BE2C (cell line): Measurements from ENCODE around the gene CMC4.

ENCODE experiments used
- DNase-seq: peaks from one replicate; pipeline ENCODE4 v3.0.0-alpha.2; 2020
- H3K27me3 ChIP-seq: fragments of 250-450 bp; sonication (Bioruptor Pico); 2 replicates; pipeline ENCODE4 v1.5.1; 2020; ENCODE audit warnings: mild to moderate bottlenecking
- H3K36me3 ChIP-seq: fragments of 250-450 bp; sonication (Bioruptor Pico); 2 replicates; pipeline ENCODE4 v1.5.1; 2020; ENCODE audit warnings: mild to moderate bottlenecking
- H3K4me1 ChIP-seq: fragments of 250-450 bp; sonication (Bioruptor Pico); 2 replicates; pipeline ENCODE4 v1.5.1; 2020
- H3K4me3 ChIP-seq: 2 replicates; pipeline ENCODE4 v1.5.1; 2011; ENCODE audit warnings: low read depth, low read length
- H3K9me3 ChIP-seq: fragments of 250-450 bp; sonication (Bioruptor Pico); 2 replicates; pipeline ENCODE4 v1.5.1; 2020
- TF ChIP-seq, protein P1 (sequence below): IDR thresholded peaks from 2 replicates; pipeline ENCODE4 v1.5.1; 2012; ENCODE audit warnings: mild to moderate bottlenecking, low read depth, low read length

Gene CMC4

DNA sequence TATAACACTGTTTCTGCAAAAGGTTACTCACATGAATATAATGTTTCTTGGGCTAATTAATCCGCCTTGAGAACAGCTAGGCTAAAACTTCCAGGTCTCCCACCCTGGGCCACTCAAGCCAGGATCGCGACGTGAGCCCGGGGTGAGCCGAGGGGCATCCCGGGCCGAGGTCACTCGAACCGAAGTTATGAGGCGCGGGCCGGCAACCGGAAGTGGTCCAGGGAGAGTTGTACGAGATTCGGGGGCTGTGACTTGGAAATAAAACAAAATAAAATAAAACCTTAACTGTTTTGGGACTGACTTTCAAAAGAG is 317 bp downstream of the CMC4 start:
- Histone ChIP-seq H3K36me3 (no peaks in the 10 kb centered on the region), H3K4me1 (no peaks in the 10 kb centered on the region), H3K9me3 (no peaks in the 10 kb centered on the region), H3K27me3 (no peaks in the 10 kb centered on the region), H3K4me3 (peak overlapping the region; percentile 76)
- TF ChIP-seq, protein P1, sequence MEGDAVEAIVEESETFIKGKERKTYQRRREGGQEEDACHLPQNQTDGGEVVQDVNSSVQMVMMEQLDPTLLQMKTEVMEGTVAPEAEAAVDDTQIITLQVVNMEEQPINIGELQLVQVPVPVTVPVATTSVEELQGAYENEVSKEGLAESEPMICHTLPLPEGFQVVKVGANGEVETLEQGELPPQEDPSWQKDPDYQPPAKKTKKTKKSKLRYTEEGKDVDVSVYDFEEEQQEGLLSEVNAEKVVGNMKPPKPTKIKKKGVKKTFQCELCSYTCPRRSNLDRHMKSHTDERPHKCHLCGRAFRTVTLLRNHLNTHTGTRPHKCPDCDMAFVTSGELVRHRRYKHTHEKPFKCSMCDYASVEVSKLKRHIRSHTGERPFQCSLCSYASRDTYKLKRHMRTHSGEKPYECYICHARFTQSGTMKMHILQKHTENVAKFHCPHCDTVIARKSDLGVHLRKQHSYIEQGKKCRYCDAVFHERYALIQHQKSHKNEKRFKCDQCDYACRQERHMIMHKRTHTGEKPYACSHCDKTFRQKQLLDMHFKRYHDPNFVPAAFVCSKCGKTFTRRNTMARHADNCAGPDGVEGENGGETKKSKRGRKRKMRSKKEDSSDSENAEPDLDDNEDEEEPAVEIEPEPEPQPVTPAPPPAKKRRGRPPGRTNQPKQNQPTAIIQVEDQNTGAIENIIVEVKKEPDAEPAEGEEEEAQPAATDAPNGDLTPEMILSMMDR = no peak
- no peak for DNase-seq

DNA sequence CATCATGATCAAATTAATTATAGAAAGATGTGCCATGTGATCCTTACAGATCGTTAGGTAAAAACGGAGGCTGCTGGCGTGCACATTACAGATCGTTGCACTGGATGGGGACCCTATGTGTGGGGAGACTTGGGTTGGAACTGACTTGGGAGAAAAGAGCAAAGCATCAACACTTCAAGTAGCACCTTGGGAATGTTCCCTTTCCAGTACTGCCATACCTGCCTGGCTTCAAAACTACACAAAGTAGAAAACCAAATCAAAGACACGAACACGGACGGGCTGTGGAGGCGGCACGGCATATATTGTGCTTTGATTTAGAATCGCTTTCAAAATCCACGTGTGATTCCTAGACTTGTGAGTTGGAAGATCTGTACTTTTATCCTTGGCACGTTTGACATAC is 898 bp downstream of the CMC4 start:
- peak overlapping the region; percentile 76 for H3K4me3 ChIP-seq
- no peak for DNase-seq
- TF ChIP-seq, protein P1 = no peak
- no peaks in the 10 kb centered on the region for H3K4me1 ChIP-seq
- H3K27me3 ChIP-seq = no peaks in the 10 kb centered on the region
- no peaks in the 10 kb centered on the region for H3K36me3 ChIP-seq
- H3K9me3 ChIP-seq = no peaks in the 10 kb centered on the region

DNA sequence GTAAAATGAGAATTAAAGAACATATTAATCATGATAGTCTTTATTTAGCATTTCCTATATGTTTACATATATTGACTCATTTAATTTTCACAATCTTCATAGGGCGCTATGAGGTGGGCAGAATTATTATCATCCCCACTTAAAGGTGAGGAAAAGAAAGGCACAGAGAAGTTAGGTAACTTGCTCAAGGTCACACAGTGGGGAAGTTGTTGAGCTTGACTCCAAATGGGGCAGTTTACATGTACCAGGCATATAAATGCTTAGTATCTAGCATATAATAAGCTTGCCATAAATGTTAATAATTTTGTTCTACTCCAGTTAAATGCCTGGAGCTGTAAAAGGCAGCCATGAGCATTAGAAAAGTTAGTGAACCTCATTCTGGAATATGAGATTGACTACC is 1.5 kb downstream of the CMC4 start:
- H3K4me1 ChIP-seq = no peaks in the 10 kb centered on the region
- H3K9me3 ChIP-seq = no peaks in the 10 kb centered on the region
- H3K4me3 ChIP-seq = peak overlapping the region; percentile 76; the same call in 1 of the 2 replicates
- no peak for DNase-seq
- no peaks in the 10 kb centered on the region for H3K36me3 ChIP-seq
- no peaks in the 10 kb centered on the region for H3K27me3 ChIP-seq
- TF ChIP-seq, protein P1 = no peak

DNA sequence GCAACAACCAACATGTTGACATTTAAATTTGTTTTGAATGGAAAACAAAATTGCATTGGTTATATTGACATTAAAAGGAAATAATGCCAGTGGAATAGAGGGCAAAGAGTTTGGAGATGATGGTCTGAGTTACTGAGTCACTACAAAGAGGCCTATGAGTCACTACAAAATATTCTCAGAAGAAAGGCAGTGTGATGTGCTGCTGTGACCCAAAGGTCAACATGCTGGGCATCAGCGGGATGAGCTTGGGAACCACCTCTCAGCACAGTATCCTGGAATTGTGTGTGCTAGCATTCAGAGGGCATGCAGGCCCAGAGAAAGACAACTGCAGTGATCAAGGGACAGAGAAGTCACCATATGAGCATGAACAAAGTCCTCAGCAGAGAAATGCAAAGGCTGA is 2.8 kb downstream of the CMC4 start:
- TF ChIP-seq, protein P1 = no peak
- Histone ChIP-seq H3K9me3 (no peaks in the 10 kb centered on the region), H3K27me3 (no peaks in the 10 kb centered on the region), H3K4me3 (no peak overlapping the region), H3K4me1 (no peaks in the 10 kb centered on the region), H3K36me3 (no peaks in the 10 kb centered on the region)
- no peak for DNase-seq

DNA sequence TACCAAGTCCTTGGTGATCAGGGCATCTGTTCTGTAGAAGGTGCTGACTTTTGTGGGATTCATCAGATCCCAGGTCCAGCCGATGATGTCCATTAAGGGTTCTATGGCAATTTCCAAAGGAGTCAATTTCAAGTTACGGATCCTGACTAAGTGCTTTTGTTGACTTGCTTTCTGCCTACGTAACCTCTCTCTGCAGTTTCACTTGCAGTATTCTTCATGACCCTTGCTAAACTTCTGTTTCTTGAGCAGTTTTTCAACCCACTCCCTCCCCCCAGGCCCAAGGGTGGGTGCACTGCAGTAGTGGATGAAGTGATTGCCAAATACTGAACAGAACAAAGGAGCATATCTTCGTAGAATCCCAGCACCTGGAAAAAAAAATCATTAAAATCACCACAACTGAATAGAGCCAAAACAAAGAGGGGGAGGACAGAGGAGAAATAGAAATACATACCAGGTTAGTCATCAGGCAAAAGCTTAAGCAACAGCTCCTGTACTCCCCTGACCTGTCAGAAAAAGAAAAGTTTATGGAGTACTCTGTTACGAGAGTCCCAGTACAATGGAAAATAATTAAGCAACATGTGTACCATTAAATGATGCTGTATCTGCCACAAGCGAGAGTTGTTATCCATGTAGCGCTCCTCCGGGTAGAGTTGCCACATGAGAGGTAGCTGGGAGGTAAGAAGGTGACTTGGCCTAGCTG is 5.8 kb downstream of the CMC4 start:
- no peak overlapping the region for H3K4me3 ChIP-seq
- no peaks in the 10 kb centered on the region for H3K4me1 ChIP-seq
- no peaks in the 10 kb centered on the region for H3K36me3 ChIP-seq
- DNase-seq = no peak
- TF ChIP-seq, protein P1 = no peak
- no peaks in the 10 kb centered on the region for H3K27me3 ChIP-seq
- no peaks in the 10 kb centered on the region for H3K9me3 ChIP-seq

DNA sequence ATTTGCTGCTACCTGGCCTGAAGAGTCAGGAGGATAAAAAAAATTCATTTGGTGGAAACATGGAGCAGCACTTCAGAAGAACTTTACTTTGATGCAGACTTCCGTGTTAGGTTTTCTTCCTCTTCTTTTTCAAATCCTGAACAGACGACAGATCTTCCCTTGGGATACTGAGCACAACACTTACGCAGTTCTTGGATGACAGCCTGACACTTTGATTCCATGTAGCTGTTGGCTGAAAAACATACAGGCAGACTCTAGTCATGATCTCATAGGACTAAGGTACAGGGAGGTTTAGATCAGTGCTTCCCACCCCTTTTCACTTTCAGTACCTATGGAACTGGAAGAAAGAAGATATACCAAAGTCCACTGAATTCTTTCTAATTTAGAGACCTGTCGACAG is 9.2 kb downstream of the CMC4 start:
- DNase-seq = no peak
- Histone ChIP-seq H3K9me3 (no peaks in the 10 kb centered on the region), H3K36me3 (no peaks in the 10 kb centered on the region), H3K4me1 (no peaks in the 10 kb centered on the region), H3K27me3 (no peaks in the 10 kb centered on the region), H3K4me3 (no peak overlapping the region)
- TF ChIP-seq, protein P1 = no peak
